H1 (cell line): ENCODE data around the gene PTPRD. TPM values are rescaled to one million over a fixed set of nuclear protein-coding genes. Genes with fewer than 3 reads are reported as not detected.

Source experiments
- CTCF ChIA-PET: fragments of 300-600 bp; sonication (Branson Sonifier 250); formaldehyde crosslinking; loops from one replicate; lab custom pipeline; 2021; ENCODE audit not compliant: partially characterized antibody; lab: Charles Lee
- POLR2A ChIA-PET: fragments of 300-600 bp; sonication (Branson Sonifier 250); formaldehyde crosslinking; loops from one replicate; lab custom pipeline; 2021; ENCODE audit warnings: inconsistent platforms; ENCODE audit not compliant: partially characterized antibody; lab: Charles Lee
- DNase-seq, 2 experiments: peaks; one replicate each; pipeline versions ENCODE4 v3.0.0 to v3.0.0-alpha.2; 2010 to 2022; ENCODE audit warnings: low spot score in 2 of 2, low read depth in 1 of 2, mixed read lengths in 1 of 2
- FAIRE-seq: peaks from 2 replicates; lab custom pipeline; 2011; peaks lifted over from hg19 to GRCh38; lab: Jason Lieb, UNC
- H2AFZ ChIP-seq: 2 replicates; pipeline ENCODE4 v1.8.1; 2012; ENCODE audit warnings: low read length, inconsistent platforms
- H2AK5ac ChIP-seq: 2 replicates; pipeline ENCODE4 v1.6.1; 2013; ENCODE audit warnings: low read depth, low read length
- H2BK120ac ChIP-seq: replicated peaks from 2 replicates; pipeline ENCODE3; 2013; ENCODE audit warnings: low read depth, low read length, inconsistent platforms
- H2BK12ac ChIP-seq: 2 replicates; pipeline ENCODE4 v1.6.1; 2013; ENCODE audit warnings: low read depth, low read length
- H2BK15ac ChIP-seq: 2 replicates; pipeline ENCODE4 v1.6.1; 2013; ENCODE audit warnings: low read length
- H2BK20ac ChIP-seq: 2 replicates; pipeline ENCODE4 v1.6.1; 2013; ENCODE audit warnings: low read length
- H2BK5ac ChIP-seq: 2 replicates; pipeline ENCODE4 v1.6.1; 2013; ENCODE audit warnings: low read depth, low read length
- H3K14ac ChIP-seq: 2 replicates; pipeline ENCODE4 v1.6.1; 2013; ENCODE audit warnings: inconsistent platforms; ENCODE audit not compliant: insufficient read length
- H3K18ac ChIP-seq: 2 replicates; pipeline ENCODE4 v1.6.1; 2013; ENCODE audit warnings: low read length; ENCODE audit errors: extremely low read depth
- H3K23ac ChIP-seq: 2 replicates; pipeline ENCODE4 v1.6.1; 2013; ENCODE audit warnings: inconsistent platforms; ENCODE audit not compliant: insufficient read length
- H3K23me2 ChIP-seq: 2 replicates; pipeline ENCODE4 v1.6.1; 2013; ENCODE audit warnings: low read depth, low read length
- H3K27ac ChIP-seq: 2 replicates; pipeline ENCODE4 v1.6.1; 2011; ENCODE audit warnings: low read depth, low read length, inconsistent platforms
- H3K27me3 ChIP-seq, 4 experiments: replicated peaks in 1 of 4; 1 replicate in 1 of 4; 2 replicates in 3 of 4; pipeline versions ENCODE4 v1.6.1 to v1.8.1; 2011 to 2013; ENCODE audit warnings: low read length in 3 of 4, mild to moderate bottlenecking in 3 of 4, inconsistent platforms in 2 of 4, mixed read lengths in 2 of 4, moderate library complexity in 1 of 4; ENCODE audit not compliant: control insufficient read depth in 3 of 4, insufficient read depth in 3 of 4; ENCODE audit errors: extremely low read depth in 1 of 4
- H3K36me3 ChIP-seq, 4 experiments: 2 replicates each; pipeline versions ENCODE4 v1.6.1 to v1.8.1; 2011 to 2013; ENCODE audit warnings: mild to moderate bottlenecking in 4 of 4, low read length in 3 of 4, moderate library complexity in 2 of 4, control low read depth in 1 of 4, inconsistent platforms in 1 of 4; ENCODE audit not compliant: insufficient read depth in 4 of 4, control insufficient read depth in 2 of 4
- H3K4ac ChIP-seq: replicated peaks from 2 replicates; pipeline ENCODE3; 2013; ENCODE audit warnings: low read length, low read depth, mixed read lengths, inconsistent platforms; ENCODE audit not compliant: insufficient read length
- H3K4me1 ChIP-seq, 4 experiments: replicated peaks in 1 of 4; 1 replicate in 1 of 4; 2 replicates in 3 of 4; pipeline versions ENCODE4 v1.6.1 to v1.8.1; 2011 to 2013; ENCODE audit warnings: low read length in 3 of 4, inconsistent platforms in 2 of 4, mixed read lengths in 1 of 4; ENCODE audit not compliant: insufficient read depth in 4 of 4, control insufficient read depth in 3 of 4
- H3K4me2 ChIP-seq, 2 experiments: 2 replicates each; pipeline versions ENCODE4 v1.6.1 to v1.8.1; 2011 to 2013; ENCODE audit warnings: low read depth in 2 of 2, low read length in 2 of 2, control low read depth in 1 of 2, inconsistent platforms in 1 of 2, mild to moderate bottlenecking in 1 of 2; ENCODE audit not compliant: insufficient read depth in 1 of 2
- H3K4me3 ChIP-seq, 4 experiments: fragments of 200-600, 300-600 bp in 1 of 4; sonication (generic), shearing (Covaris generic), sonication (Bioruptor Twin) in 1 of 4; 2 replicates each; pipeline versions ENCODE4 v1.5.1 to v1.8.1; 2011 to 2016; ENCODE audit warnings: low read length in 4 of 4, low read depth in 3 of 4, control low read depth in 2 of 4, inconsistent platforms in 2 of 4, mild to moderate bottlenecking in 2 of 4, mixed read lengths in 1 of 4, moderate library complexity in 1 of 4; ENCODE audit not compliant: insufficient read depth in 2 of 4; ENCODE audit errors: extremely low read depth in 1 of 4
- H3K56ac ChIP-seq: replicated peaks from 2 replicates; pipeline ENCODE3; 2013; ENCODE audit warnings: low read depth, mild to moderate bottlenecking, mixed read lengths, low read length, inconsistent platforms; ENCODE audit not compliant: insufficient read length
- H3K79me1 ChIP-seq: 2 replicates; pipeline ENCODE4 v1.6.1; 2013; ENCODE audit warnings: low read depth, low read length, control low read depth
- H3K79me2 ChIP-seq, 2 experiments: 2 replicates each; pipeline versions ENCODE4 v1.6.1 to v1.8.1; 2012 to 2013; ENCODE audit warnings: low read length in 2 of 2, mild to moderate bottlenecking in 2 of 2, inconsistent platforms in 1 of 2; ENCODE audit not compliant: insufficient read depth in 2 of 2, control insufficient read depth in 1 of 2
- H3K9ac ChIP-seq, 4 experiments: replicated peaks in 1 of 4; 1 replicate in 1 of 4; 2 replicates in 3 of 4; pipeline versions ENCODE4 v1.6.1 to v1.8.1; 2011 to 2013; ENCODE audit warnings: low read depth in 3 of 4, low read length in 3 of 4, control low read depth in 2 of 4, mild to moderate bottlenecking in 2 of 4, moderate library complexity in 2 of 4, inconsistent platforms in 1 of 4; ENCODE audit errors: extremely low read depth in 1 of 4
- H3K9me3 ChIP-seq, 2 experiments: 2 replicates each; pipeline versions ENCODE4 v1.6.1 to v1.8.1; 2012 to 2013; ENCODE audit warnings: mild to moderate bottlenecking in 2 of 2, moderate library complexity in 2 of 2, control low read depth in 1 of 2, inconsistent platforms in 1 of 2, low read depth in 1 of 2, low read length in 1 of 2, mixed read lengths in 1 of 2; ENCODE audit not compliant: insufficient read depth in 2 of 2
- H4K20me1 ChIP-seq, 2 experiments: replicated peaks in 1 of 2; 2 replicates each; pipeline versions ENCODE3 to v1.8.1; 2011 to 2013; ENCODE audit warnings: inconsistent platforms in 2 of 2, low read length in 2 of 2, mild to moderate bottlenecking in 1 of 2; ENCODE audit not compliant: insufficient read depth in 2 of 2, control insufficient read depth in 1 of 2
- H4K5ac ChIP-seq: 2 replicates; pipeline ENCODE4 v1.6.1; 2013; ENCODE audit warnings: low read length, low read depth, mixed read lengths, inconsistent platforms; ENCODE audit not compliant: insufficient read length
- H4K8ac ChIP-seq: 2 replicates; pipeline ENCODE4 v1.8.0; 2013; ENCODE audit warnings: mild to moderate bottlenecking, moderate library complexity, low read length, inconsistent platforms; ENCODE audit not compliant: insufficient read depth; ENCODE audit errors: extremely low read depth
- H4K91ac ChIP-seq: replicated peaks from 2 replicates; pipeline ENCODE3; 2013; ENCODE audit warnings: low read length, mixed read lengths, inconsistent platforms; ENCODE audit not compliant: insufficient read length
- CBX8 ChIP-seq: fragments of 300-800, 300-1000 bp; sonication (generic); IDR thresholded peaks from 2 replicates; pipeline ENCODE4 v1.7.1; 2016; ENCODE audit warnings: low read depth, low read length, borderline replicate concordance
- EGR1 ChIP-seq: IDR thresholded peaks from 2 replicates; pipeline ENCODE4 v1.6.1; 2011; ENCODE audit warnings: low read depth, low read length, borderline replicate concordance
- GABPA ChIP-seq: IDR thresholded peaks from 2 replicates; pipeline ENCODE4 v1.6.1; 2011; ENCODE audit warnings: mild to moderate bottlenecking, low read length, moderate library complexity, borderline replicate concordance; ENCODE audit not compliant: insufficient read depth
- HDAC2 ChIP-seq, 2 experiments: fragments of 300-600 bp in 1 of 2; sonication (generic) in 1 of 2; IDR thresholded peaks; 2 replicates each; pipeline ENCODE4 v1.6.1; 2011 to 2012; ENCODE audit warnings: low read depth in 2 of 2, low read length in 2 of 2, mild to moderate bottlenecking in 2 of 2, moderate library complexity in 2 of 2, borderline replicate concordance in 1 of 2, inconsistent platforms in 1 of 2
- JUN ChIP-seq: IDR thresholded peaks from 2 replicates; pipeline ENCODE4 v1.6.1; 2011; ENCODE audit warnings: low read depth, mild to moderate bottlenecking, improper control_type of control experiment, low read length
- JUND ChIP-seq: IDR thresholded peaks from 2 replicates; pipeline ENCODE4 v1.6.1; 2011; ENCODE audit warnings: mild to moderate bottlenecking, improper control_type of control experiment, low read length
- KDM4A ChIP-seq: IDR thresholded peaks from one replicate; pipeline ENCODE4 v1.7.1; 2012; ENCODE audit warnings: low read depth, mild to moderate bottlenecking, moderate library complexity, low read length, inconsistent platforms; ENCODE audit not compliant: severe bottlenecking
- RBBP5 ChIP-seq: IDR thresholded peaks from 2 replicates; pipeline ENCODE4 v1.7.1; 2012; ENCODE audit warnings: low read depth, mild to moderate bottlenecking, inconsistent platforms, low read length, moderate library complexity, borderline replicate concordance
- RFX5 ChIP-seq: IDR thresholded peaks from 2 replicates; pipeline ENCODE4 v1.6.1; 2011; ENCODE audit warnings: low read depth, low read length, improper control_type of control experiment, borderline replicate concordance
- SAP30 ChIP-seq: fragments of 300-600 bp; sonication (generic); IDR thresholded peaks from 2 replicates; pipeline ENCODE4 v1.7.1; 2012; ENCODE audit warnings: low read length, moderate library complexity, mild to moderate bottlenecking, inconsistent platforms; ENCODE audit not compliant: insufficient read depth, insufficient replicate concordance
- SIN3A ChIP-seq, 2 experiments: IDR thresholded peaks in 1 of 2; conservative IDR thresholded peaks in 1 of 2; 2 replicates each; pipeline ENCODE4 v1.6.1; 2011 to 2012; ENCODE audit warnings: low read length in 2 of 2, improper control_type of control experiment in 1 of 2, low read depth in 1 of 2, mild to moderate bottlenecking in 1 of 2
- SP4 ChIP-seq: IDR thresholded peaks from 2 replicates; pipeline ENCODE4 v1.6.1; 2012; ENCODE audit warnings: low read length, inconsistent platforms
- TBP ChIP-seq: IDR thresholded peaks from 2 replicates; pipeline ENCODE4 v1.6.1; 2011; ENCODE audit warnings: low read depth, low read length, improper control_type of control experiment
- YY1 ChIP-seq: IDR thresholded peaks from 2 replicates; pipeline ENCODE4 v1.6.1; 2011; ENCODE audit warnings: low read depth, mild to moderate bottlenecking, low read length
- WGBS, 2 experiments: shearing (Covaris generic) in 1 of 2; methylation state at CpG; one replicate each; pipeline versions ENCODE4 v1.1.6 to v1.1.7; 2013 to 2015; ENCODE audit warnings: low lambda C conversion rate in 2 of 2, mixed read lengths in 2 of 2, inconsistent platforms in 1 of 2, low coverage in 1 of 2, missing lambda C conversion rate in 1 of 2; ENCODE audit not compliant: insufficient replicate concordance in 2 of 2, insufficient coverage in 1 of 2, insufficient read length in 1 of 2; ENCODE audit errors: extremely low coverage in 1 of 2, missing lambda C conversion rate in 1 of 2; 5-methylcytosine and 5-hydroxymethylcytosine counted together
- polyA plus RNA-seq, 7 experiments: library from polyadenylated mRNA; depleted of rRNA in 3 of 7; stranded (reverse) in 5 of 7; unstranded in 2 of 7; fragments of >200 nt in 5 of 7; fragments of 200-250 nt in 2 of 7; gene quantifications; 1 replicate in 5 of 7; 2 replicates in 1 of 7; 4 replicates in 1 of 7; pipeline versions ENCODE4 v1.2.1 to v1.2.3, GENCODE V29; 2011 to 2013; ENCODE audit warnings: missing spikeins in 2 of 7, mixed read lengths in 2 of 7
- total RNA-seq: library from RNA; stranded (reverse); fragmentation: NEBNext Ultra II Directional; extraction: Animal tissue kit (Norgen Biotek cat#: 25700); gene quantifications from 2 replicates; pipeline ENCODE4 v1.2.1, GENCODE V29; 2021

Gene PTPRD
- total and polyA plus RNA-seq, 2 of the 8 experiments (the other 6 are each of a cell fraction or from before 2014, with no cell fraction given): 17.2 to 77.0 TPM

DNA sequence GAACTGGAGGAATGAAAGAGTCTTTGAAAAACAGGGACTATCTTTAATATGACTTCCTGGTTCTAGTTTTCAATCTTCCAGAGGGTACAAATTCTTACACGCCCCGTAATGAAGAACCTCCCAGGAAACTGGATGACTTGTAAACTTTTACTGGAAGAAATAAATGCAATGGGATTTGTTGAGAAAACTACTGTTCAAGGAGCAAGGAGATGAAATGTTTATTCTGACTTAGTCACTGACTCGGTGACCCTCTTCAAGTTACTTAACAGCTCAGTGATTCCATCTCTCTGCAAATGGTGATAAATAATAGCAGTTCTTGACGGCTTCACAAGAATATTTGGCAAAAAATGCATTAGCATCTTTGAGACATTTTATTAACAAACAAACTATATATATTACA, 858.6 kb downstream of the PTPRD start:
- H3K36me3 ChIP-seq: no peaks in the 10 kb centered on the region
- H3K4ac ChIP-seq: no peak overlapping the region
- H2AFZ ChIP-seq: no peak overlapping the region
- H3K4me1 ChIP-seq: no peaks in the 10 kb centered on the region
- H3K79me2 ChIP-seq: no peaks in the 10 kb centered on the region
- DNase-seq (no peak), FAIRE-seq (no peak)
- H4K5ac ChIP-seq: no peak overlapping the region
- no peak for TF ChIP-seq RBBP5
- TF ChIP-seq SAP30: no peak
- TF ChIP-seq EGR1: no peak
- no peak for TF ChIP-seq TBP
- no peak for TF ChIP-seq JUND
- no peak for TF ChIP-seq YY1
- TF ChIP-seq CBX8: no peak
- no peak for TF ChIP-seq JUN
- TF ChIP-seq SP4: no peak
- no peak for TF ChIP-seq SIN3A (conservative IDR thresholded peaks at IDR 0.05 in 1 of 2, IDR thresholded peaks at IDR 0.05 in 1 of 2; ENCODE audit: low read depth in 1 of 2, low read length in 2 of 2)
- no peak for TF ChIP-seq RFX5
- TF ChIP-seq GABPA: no peak
- TF ChIP-seq HDAC2 (IDR thresholded peaks at IDR 0.05; ENCODE audit: borderline replicate concordance in 1 of 2, low read depth in 2 of 2, low read length in 2 of 2): no peak
- TF ChIP-seq KDM4A: no peak
- CTCF ChIA-PET: no interaction called here
- no peak overlapping the region for H3K23ac ChIP-seq
- no peak overlapping the region for H2BK5ac ChIP-seq
- no peaks in the 10 kb centered on the region for H3K23me2 ChIP-seq
- H4K91ac ChIP-seq: no peak overlapping the region
- POLR2A ChIA-PET: no interaction called here
- no peak overlapping the region for H2AK5ac ChIP-seq
- no peak overlapping the region for H3K14ac ChIP-seq
- no peak overlapping the region for H4K8ac ChIP-seq
- no peak overlapping the region for H3K9ac ChIP-seq
- H3K79me1 ChIP-seq: no peaks in the 10 kb centered on the region
- H3K4me3 ChIP-seq: no peak overlapping the region
- no peak overlapping the region for H3K56ac ChIP-seq
- no peaks in the 10 kb centered on the region for H3K9me3 ChIP-seq
- H2BK120ac ChIP-seq: no peak overlapping the region
- 95% methylated on average over 4 of the region's 4 CpGs; no CpG with 5 or more reads in 1 of the 2 experiments for WGBS, 2 experiments
- no peak overlapping the region for H2BK12ac ChIP-seq
- H2BK15ac ChIP-seq: no peak overlapping the region
- H3K18ac ChIP-seq: no peak overlapping the region
- H3K4me2 ChIP-seq: no peak overlapping the region
- H4K20me1 ChIP-seq: no peaks in the 10 kb centered on the region
- no peaks in the 10 kb centered on the region for H3K27me3 ChIP-seq
- H2BK20ac ChIP-seq: no peak overlapping the region
- no peak overlapping the region for H3K27ac ChIP-seq
